ENCODE measurements around the gene NCOA3.

NCOA3 gene

GRCh38 chr20:47704746-47705496 is 203.2 kb downstream of the NCOA3 start:
- DNase-seq (ENCODE audit: low read depth, low spot score), result peak; percentile 71

GRCh38 chr20:47705497-47705856 is 203.8 kb downstream of the NCOA3 start:
- no peak for DNase-seq (ENCODE audit: low read depth, low spot score)

- no peak for DNase-seq (ENCODE audit: low read depth, low spot score)
These were observed 204.7 kb downstream of the NCOA3 start for GRCh38 chr20:47706345-47706744.
